IMR-90 (cell line): ENCODE measurements around the gene EVL. TPM values are rescaled to one million over a fixed set of nuclear protein-coding genes. Genes with fewer than 3 reads are reported as not detected.

Experiments
- ATAC-seq: fragments of 200-7000 bp; cut with Tn5 transposase; 2 replicates; pipeline ENCODE4 v1.9.1; 2020; ENCODE audit warnings: low read depth, mild to moderate bottlenecking, moderate library complexity
- BruUV-seq: library from RNA; stranded (reverse); fragments of 400-500 nt; replicated peaks from 2 replicates; lab custom pipeline; 2021; lab: Mats Ljungman, UMichigan
- CTCF ChIA-PET: fragments of 300-600 bp; formaldehyde crosslinking; extraction: SDS; loops from one replicate; lab custom pipeline; 2021; ENCODE audit warnings: antibody characterized with exemption; lab: Yijun Ruan, JAX
- POLR2A ChIA-PET: fragments of 300-600 bp; sonication (Branson Sonifier 250); formaldehyde crosslinking; loops from one replicate; lab custom pipeline; 2022; ENCODE audit warnings: antibody characterized with exemption; ENCODE audit not compliant: unreplicated experiment; lab: Charles Lee
- DNase-seq: peaks from one replicate; pipeline ENCODE4 v3.0.0; 2013
- H2AFZ ChIP-seq: replicated peaks from 2 replicates; pipeline ENCODE3; 2013; ENCODE audit warnings: low read length, mild to moderate bottlenecking; ENCODE audit not compliant: poor library complexity
- H2AK5ac ChIP-seq: 2 replicates; pipeline ENCODE4 v1.6.1; 2013; ENCODE audit warnings: low read depth, low read length, inconsistent platforms
- H2AK9ac ChIP-seq: replicated peaks from 2 replicates; pipeline ENCODE3; 2013; ENCODE audit warnings: mild to moderate bottlenecking, low read depth, low read length, moderate library complexity; ENCODE audit not compliant: poor library complexity
- H2BK120ac ChIP-seq: 2 replicates; pipeline ENCODE4 v1.6.1; 2013; ENCODE audit warnings: low read depth, low read length, inconsistent platforms
- H2BK15ac ChIP-seq: 3 replicates; pipeline ENCODE4 v1.6.1; 2013; ENCODE audit warnings: low read depth, low read length, inconsistent platforms
- H2BK20ac ChIP-seq: 2 replicates; pipeline ENCODE4 v1.6.1; 2013; ENCODE audit warnings: low read depth, mild to moderate bottlenecking, inconsistent platforms, low read length, moderate library complexity
- H2BK5ac ChIP-seq: 2 replicates; pipeline ENCODE4 v1.6.1; 2013; ENCODE audit warnings: mild to moderate bottlenecking, low read depth, low read length, inconsistent platforms; ENCODE audit not compliant: poor library complexity, severe bottlenecking
- H3K14ac ChIP-seq: replicated peaks from 2 replicates; pipeline ENCODE4 v1.6.1; 2013; ENCODE audit warnings: low read depth, low read length, inconsistent platforms
- H3K18ac ChIP-seq: 2 replicates; pipeline ENCODE4 v1.6.1; 2013; ENCODE audit warnings: low read depth, low read length, control low read depth
- H3K23ac ChIP-seq: 2 replicates; pipeline ENCODE4 v1.6.1; 2013; ENCODE audit warnings: low read depth, low read length, inconsistent platforms
- H3K27ac ChIP-seq: 2 replicates; pipeline ENCODE4 v1.5.1; 2013; ENCODE audit warnings: mild to moderate bottlenecking, control low read depth, low read length; ENCODE audit not compliant: insufficient read depth
- H3K27me3 ChIP-seq: 2 replicates; pipeline ENCODE4 v1.6.1; 2013; ENCODE audit warnings: low read length; ENCODE audit not compliant: control insufficient read depth, insufficient read depth
- H3K36me3 ChIP-seq: 2 replicates; pipeline ENCODE4 v1.6.1; 2013; ENCODE audit warnings: low read length, mixed read lengths; ENCODE audit not compliant: control insufficient read depth, insufficient read depth
- H3K4ac ChIP-seq: 2 replicates; pipeline ENCODE4 v1.6.1; 2013; ENCODE audit warnings: low read depth, low read length, inconsistent platforms
- H3K4me1 ChIP-seq: 2 replicates; pipeline ENCODE4 v1.6.1; 2013; ENCODE audit warnings: low read length, mixed read lengths; ENCODE audit not compliant: control insufficient read depth, insufficient read depth
- H3K4me2 ChIP-seq: 2 replicates; pipeline ENCODE4 v1.6.1; 2013; ENCODE audit warnings: low read depth, mild to moderate bottlenecking, control low read depth, low read length, moderate library complexity
- H3K4me3 ChIP-seq: 2 replicates; pipeline ENCODE4 v1.5.1; 2013; ENCODE audit warnings: low read depth, mild to moderate bottlenecking, control low read depth, low read length, moderate library complexity; ENCODE audit not compliant: insufficient read depth
- H3K56ac ChIP-seq: 2 replicates; pipeline ENCODE4 v1.6.1; 2013; ENCODE audit warnings: low read length, inconsistent platforms; ENCODE audit not compliant: insufficient read depth; ENCODE audit errors: extremely low read depth
- H3K79me1 ChIP-seq, 2 experiments: 2 replicates each; pipeline ENCODE4 v1.6.1; 2013; ENCODE audit warnings: low read length in 2 of 2, inconsistent platforms in 1 of 2, low read depth in 1 of 2
- H3K9ac ChIP-seq: 2 replicates; pipeline ENCODE4 v1.6.1; 2013; ENCODE audit warnings: low read depth, low read length, control low read depth
- H3K9me1 ChIP-seq: 2 replicates; pipeline ENCODE4 v1.6.1; 2013; ENCODE audit warnings: low read length, inconsistent platforms; ENCODE audit not compliant: insufficient read depth
- H3K9me3 ChIP-seq: 2 replicates; pipeline ENCODE4 v1.6.1; 2013; ENCODE audit warnings: low read length; ENCODE audit not compliant: control insufficient read depth, insufficient read depth
- H4K20me1 ChIP-seq: 2 replicates; pipeline ENCODE4 v1.6.1; 2013; ENCODE audit warnings: low read length, inconsistent platforms; ENCODE audit not compliant: insufficient read depth
- H4K5ac ChIP-seq: 2 replicates; pipeline ENCODE4 v1.6.1; 2013; ENCODE audit warnings: mild to moderate bottlenecking, low read depth, low read length, control low read depth
- H4K8ac ChIP-seq, 2 experiments: 2 replicates each; pipeline ENCODE4 v1.6.1; 2013; ENCODE audit warnings: low read depth in 2 of 2, low read length in 2 of 2, control low read depth in 1 of 2, inconsistent platforms in 1 of 2
- H4K91ac ChIP-seq: 2 replicates; pipeline ENCODE4 v1.6.1; 2013; ENCODE audit warnings: low read depth, low read length, inconsistent platforms; ENCODE audit not compliant: insufficient read depth
- CEBPB ChIP-seq: IDR thresholded peaks from 2 replicates; pipeline ENCODE4 v1.6.1; 2012; ENCODE audit warnings: low read depth, low read length, improper control_type of control experiment
- CHD1 ChIP-seq: IDR thresholded peaks from 2 replicates; pipeline ENCODE4 v1.6.1; 2012; ENCODE audit warnings: low read depth, low read length, improper control_type of control experiment
- CTCF ChIP-seq: conservative IDR thresholded peaks from 2 replicates; pipeline ENCODE4 v1.5.1; 2012; ENCODE audit warnings: mild to moderate bottlenecking, low read depth, low read length, improper control_type of control experiment
- ELK1 ChIP-seq: fragments of 150-350 bp; IDR thresholded peaks from 2 replicates; pipeline ENCODE4 v1.6.1; 2016; ENCODE audit warnings: low read depth, mild to moderate bottlenecking, low read length, moderate library complexity, borderline replicate concordance
- POLR2A ChIP-seq: IDR thresholded peaks from 2 replicates; pipeline ENCODE4 v1.6.1; 2012; ENCODE audit warnings: mild to moderate bottlenecking, low read depth, low read length
- RAD21 ChIP-seq: IDR thresholded peaks from 2 replicates; pipeline ENCODE4 v1.6.1; 2012; ENCODE audit warnings: low read length, improper control_type of control experiment
- WGBS, 2 experiments: methylation state at CpG; one replicate each; pipeline versions ENCODE4 v1.1.5 to v1.1.7; 2013; ENCODE audit warnings: missing lambda C conversion rate in 2 of 2; ENCODE audit not compliant: insufficient read length in 1 of 2; ENCODE audit errors: extremely low coverage in 2 of 2; 5-methylcytosine and 5-hydroxymethylcytosine counted together
- dilution Hi-C: fragments of 300-500 bp; cut with HindIII; formaldehyde crosslinking; loops from one replicate; pipeline ENCODE4 v1.14.3; 2018; ENCODE audit warnings: low sequenced_read_pairs; ENCODE audit not compliant: unreplicated experiment
- in situ Hi-C: fragments of 300-500 bp; cut with MboI; formaldehyde crosslinking; loops from 3 replicates; pipeline ENCODE4 v1.14.3; 2019; ENCODE audit warnings: low sequenced_read_pairs, inconsistent platforms, mixed read lengths
- intact Hi-C: fragments of 100-400 bp; cut with micrococcal nuclease; formaldehyde crosslinking; loops from 2 replicates; pipeline ENCODE4 v1.10.0; 2022
- polyA plus RNA-seq, 3 experiments: library from polyadenylated mRNA; depleted of rRNA; stranded (reverse); fragments of >200 nt; gene quantifications; 2 replicates each; pipeline ENCODE4 v1.2.3, GENCODE V29; 2012; ENCODE audit warnings: low replicate concordance in 1 of 3
- total RNA-seq: library from RNA; depleted of rRNA; stranded (reverse); fragments of >200 nt; gene quantifications from 2 replicates; pipeline ENCODE4 v1.2.3, GENCODE V29; 2012

The EVL gene
- total and polyA plus RNA-seq, 2 of the 4 experiments (the other 2 are of a cell fraction) = 7.2 to 36.5 TPM

- intact Hi-C loops = no loop called here
- Histone ChIP-seq H2BK15ac (no peak overlapping the region), H2BK120ac (no peak overlapping the region), H3K4me2 (no peak overlapping the region), H4K8ac (no peak overlapping the region), H3K4me1 (no peaks in the 10 kb centered on the region), H2AK5ac (no peak overlapping the region), H3K9me1 (no peaks in the 10 kb centered on the region), H2AK9ac (no peak overlapping the region), H3K4ac (no peak overlapping the region), H3K14ac (no peak overlapping the region), H2BK5ac (no peak overlapping the region), H3K79me1 (no peaks in the 10 kb centered on the region), H3K18ac (no peak overlapping the region), H4K20me1 (no peaks in the 10 kb centered on the region), H2AFZ (no peak overlapping the region), H3K4me3 (no peak overlapping the region), H3K36me3 (peaks cover 4% of the 10 kb centered on the region; the same call in 1 of the 2 replicates), H3K23ac (no peak overlapping the region), H3K56ac (no peak overlapping the region), H3K27ac (no peak overlapping the region), H3K9ac (no peak overlapping the region), H3K9me3 (no peaks in the 10 kb centered on the region), H2BK20ac (no peak overlapping the region), H4K5ac (no peak overlapping the region), H4K91ac (no peak overlapping the region), H3K27me3 (no peaks in the 10 kb centered on the region; the same call in 1 of the 2 replicates)
- in situ Hi-C loops = no loop called here
- WGBS, 2 experiments = 83% methylated on average over 26 of the region's 29 CpGs; no CpG with 5 or more reads in 1 of the 2 experiments
- POLR2A ChIA-PET = no interaction called here
- CTCF ChIA-PET = no interaction called here
- TF ChIP-seq CEBPB = no peak
- TF ChIP-seq CTCF = 0 out of 2 replicates have a peak, but pooled peaks have one; percentile 10
- no peak for TF ChIP-seq ELK1
- TF ChIP-seq RAD21 = no peak; the same call in 1 of the 2 replicates
- no peak for TF ChIP-seq POLR2A
- TF ChIP-seq CHD1 = no peak
- DNase-seq = no peak
- dilution Hi-C loops = no loop called here
- BruUV-seq = no TSS peak
- no peak for ATAC-seq
Observed at GRCh38 chr14:100146531-100147091, 81.4 kb downstream of the EVL start.
